Trophoblast cell (in vitro differentiated cells and primary cell): Measurements from ENCODE around the gene CENPP.

Source experiments
- DNase-seq, 2 donors: peaks; one replicate each; pipeline ENCODE4 v3.0.0-alpha.2; 2016
- H2AFZ ChIP-seq: 2 replicates; pipeline ENCODE4 v1.6.1; 2013; ENCODE audit warnings: low read length, moderate library complexity, mild to moderate bottlenecking; ENCODE audit not compliant: insufficient read depth, poor library complexity
- H2AK5ac ChIP-seq: 2 replicates; pipeline ENCODE4 v1.6.1; 2013; ENCODE audit warnings: mild to moderate bottlenecking, low read length
- H2BK120ac ChIP-seq: 2 replicates; pipeline ENCODE4 v1.6.1; 2013; ENCODE audit warnings: low read length, mild to moderate bottlenecking, moderate library complexity; ENCODE audit not compliant: insufficient read depth, poor library complexity
- H2BK12ac ChIP-seq: 2 replicates; pipeline ENCODE4 v1.6.1; 2013; ENCODE audit warnings: mild to moderate bottlenecking, low read length, moderate library complexity
- H2BK5ac ChIP-seq: 2 replicates; pipeline ENCODE4 v1.6.1; 2013; ENCODE audit warnings: low read length, low read depth, moderate library complexity, mild to moderate bottlenecking; ENCODE audit not compliant: poor library complexity
- H3K14ac ChIP-seq: 2 replicates; pipeline ENCODE4 v1.6.1; 2013; ENCODE audit warnings: mild to moderate bottlenecking, low read length
- H3K18ac ChIP-seq: 2 replicates; pipeline ENCODE4 v1.6.1; 2013; ENCODE audit warnings: mild to moderate bottlenecking, low read length
- H3K23ac ChIP-seq: 2 replicates; pipeline ENCODE4 v1.6.1; 2013; ENCODE audit warnings: low read length
- H3K27ac ChIP-seq: 2 replicates; pipeline ENCODE4 v1.5.1; 2013; ENCODE audit warnings: low read depth, mild to moderate bottlenecking, inconsistent platforms, low read length, moderate library complexity
- H3K27me3 ChIP-seq: 2 replicates; pipeline ENCODE4 v1.6.1; 2013; ENCODE audit warnings: inconsistent platforms, mild to moderate bottlenecking, low read length, moderate library complexity; ENCODE audit not compliant: insufficient read depth
- H3K36me3 ChIP-seq, 2 experiments: 1 replicate in 1 of 2; 2 replicates in 1 of 2; pipeline ENCODE4 v1.6.1; 2013; ENCODE audit warnings: low read length in 2 of 2, mild to moderate bottlenecking in 2 of 2, moderate library complexity in 1 of 2; ENCODE audit not compliant: insufficient read depth in 2 of 2, control insufficient read depth in 1 of 2
- H3K4ac ChIP-seq: 2 replicates; pipeline ENCODE4 v1.6.1; 2013; ENCODE audit warnings: low read depth, mild to moderate bottlenecking, low read length, moderate library complexity
- H3K4me1 ChIP-seq, 2 experiments: 1 replicate in 1 of 2; 2 replicates in 1 of 2; pipeline ENCODE4 v1.6.1; 2013; ENCODE audit warnings: low read length in 2 of 2, mild to moderate bottlenecking in 2 of 2, moderate library complexity in 1 of 2; ENCODE audit not compliant: insufficient read depth in 2 of 2, control insufficient read depth in 1 of 2
- H3K4me2 ChIP-seq: 2 replicates; pipeline ENCODE4 v1.6.1; 2013; ENCODE audit warnings: inconsistent platforms, mild to moderate bottlenecking, low read length, moderate library complexity
- H3K4me3 ChIP-seq: 2 replicates; pipeline ENCODE4 v1.5.1; 2013; ENCODE audit warnings: mild to moderate bottlenecking, low read depth, low read length, inconsistent platforms
- H3K79me1 ChIP-seq: one replicate; pipeline ENCODE4 v1.6.1; 2013; ENCODE audit warnings: low read length
- H3K79me2 ChIP-seq: 2 replicates; pipeline ENCODE4 v1.6.1; 2013; ENCODE audit warnings: low read length, mild to moderate bottlenecking; ENCODE audit not compliant: control insufficient read depth, insufficient read depth, poor library complexity
- H3K9ac ChIP-seq: 2 replicates; pipeline ENCODE4 v1.6.1; 2013; ENCODE audit warnings: mild to moderate bottlenecking, low read length
- H3K9me3 ChIP-seq: 2 replicates; pipeline ENCODE4 v1.6.1; 2013; ENCODE audit warnings: low read depth, mild to moderate bottlenecking, control low read depth, inconsistent platforms, low read length; ENCODE audit not compliant: insufficient read depth
- H4K12ac ChIP-seq: 2 replicates; pipeline ENCODE4 v1.6.1; 2013; ENCODE audit warnings: low read depth, mild to moderate bottlenecking, low read length, moderate library complexity
- H4K8ac ChIP-seq: 2 replicates; pipeline ENCODE4 v1.6.1; 2013; ENCODE audit warnings: low read depth, mild to moderate bottlenecking, low read length, moderate library complexity
- H4K91ac ChIP-seq: one replicate; pipeline ENCODE4 v1.6.1; 2013; ENCODE audit warnings: low read depth, mild to moderate bottlenecking, low read length, moderate library complexity
- WGBS: extraction: QIAGEN DNeasy Blood & Tissue Kit; methylation state at CpG from one replicate; pipeline ENCODE4 v1.1.7; 2013; ENCODE audit warnings: missing lambda C conversion rate; ENCODE audit not compliant: insufficient read length, insufficient coverage; ENCODE audit errors: extremely low coverage; 5-methylcytosine and 5-hydroxymethylcytosine counted together

Gene CENPP

DNA sequence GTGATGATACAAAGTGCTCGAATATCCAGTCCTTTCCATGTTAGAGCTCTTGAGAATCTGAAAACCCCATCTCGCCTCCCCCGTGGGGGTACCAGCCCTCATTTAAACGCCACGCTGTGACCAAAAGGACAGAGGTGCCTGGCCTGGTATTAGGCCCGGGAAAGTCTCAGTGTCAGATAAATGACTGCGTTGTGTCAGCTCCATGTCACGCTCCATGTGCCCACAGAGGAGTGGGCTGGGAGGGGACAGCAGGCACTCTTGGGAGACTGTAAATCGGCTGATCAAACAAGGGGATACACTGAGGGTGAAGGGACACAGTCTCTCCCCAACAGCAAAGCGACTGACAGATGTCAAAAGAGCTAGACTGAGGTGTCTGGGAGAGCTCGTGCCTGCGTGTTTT lies 275.7 kb downstream of the CENPP start:
- peaks cover 6 to 13% of the 10 kb centered on the region in 2 experiments for H3K4me1 ChIP-seq
- peak overlapping the region; percentile 8 for H3K14ac ChIP-seq
- H2BK120ac ChIP-seq, result peak overlapping the region; percentile 41
- H3K27me3 ChIP-seq, result no peaks in the 10 kb centered on the region
- peak overlapping the region; percentile 36 for H2BK5ac ChIP-seq
- no CpG with 5 or more reads among the region's 12 CpGs for WGBS
- peak overlapping the region; percentile 46 for H2BK12ac ChIP-seq
- H2AFZ ChIP-seq, result no peak overlapping the region
- no peak overlapping the region for H3K4me2 ChIP-seq
- H3K4ac ChIP-seq, result no peak overlapping the region
- no peak for DNase-seq
- H3K27ac ChIP-seq, result peak overlapping the region; percentile 1
- H3K4me3 ChIP-seq, result no peak overlapping the region
- H4K12ac ChIP-seq, result no peak overlapping the region
- peaks cover 2% of the 10 kb centered on the region for H3K79me1 ChIP-seq
- no peaks in the 10 kb centered on the region for H3K36me3 ChIP-seq
- H3K23ac ChIP-seq, result no peak overlapping the region
- peaks cover 3% of the 10 kb centered on the region for H3K9me3 ChIP-seq
- H3K79me2 ChIP-seq, result no peaks in the 10 kb centered on the region
- H3K18ac ChIP-seq, result no peak overlapping the region
- H4K91ac ChIP-seq, result no peak overlapping the region
- H2AK5ac ChIP-seq, result peak overlapping the region; percentile 52
- H4K8ac ChIP-seq, result no peak overlapping the region
- H3K9ac ChIP-seq, result no peak overlapping the region

DNA sequence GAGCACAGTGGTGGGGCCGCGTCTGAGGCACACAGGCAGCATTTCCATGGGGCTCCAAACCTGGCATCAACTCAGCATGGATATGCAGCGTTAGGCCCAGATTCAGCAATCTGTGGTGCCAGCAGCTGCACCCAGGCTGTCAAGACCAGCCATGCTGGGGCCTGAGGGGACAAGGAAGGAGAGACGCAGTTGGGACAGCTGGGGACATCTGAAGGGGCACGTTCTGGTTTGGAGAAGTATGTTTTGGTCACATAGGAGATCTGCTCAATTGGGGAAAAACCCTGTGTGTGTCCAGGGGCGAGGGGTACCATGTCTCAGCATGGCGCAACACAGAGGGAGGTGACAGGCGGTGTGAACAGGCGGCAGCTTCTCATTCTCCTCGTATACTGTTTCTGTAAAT lies 276.7 kb downstream of the CENPP start:
- Histone ChIP-seq H3K9me3 (peaks cover 3% of the 10 kb centered on the region), H3K79me1 (peaks cover 2% of the 10 kb centered on the region), H3K27me3 (no peaks in the 10 kb centered on the region), H2AFZ (no peak overlapping the region), H3K4ac (no peak overlapping the region), H2BK5ac (no peak overlapping the region), H3K36me3 (no peaks in the 10 kb centered on the region), H3K23ac (no peak overlapping the region), H4K91ac (no peak overlapping the region), H2BK12ac (no peak overlapping the region), H3K79me2 (no peaks in the 10 kb centered on the region), H3K9ac (no peak overlapping the region), H3K27ac (no peak overlapping the region), H2AK5ac (no peak overlapping the region), H2BK120ac (no peak overlapping the region), H3K4me3 (no peak overlapping the region), H4K8ac (no peak overlapping the region), H4K12ac (no peak overlapping the region), H3K18ac (no peak overlapping the region), H3K4me2 (no peak overlapping the region), H3K14ac (no peak overlapping the region), H3K4me1 (peaks cover 6 to 13% of the 10 kb centered on the region in 2 experiments)
- WGBS, result no CpG with 5 or more reads among the region's 10 CpGs
- DNase-seq, result no peak

DNA sequence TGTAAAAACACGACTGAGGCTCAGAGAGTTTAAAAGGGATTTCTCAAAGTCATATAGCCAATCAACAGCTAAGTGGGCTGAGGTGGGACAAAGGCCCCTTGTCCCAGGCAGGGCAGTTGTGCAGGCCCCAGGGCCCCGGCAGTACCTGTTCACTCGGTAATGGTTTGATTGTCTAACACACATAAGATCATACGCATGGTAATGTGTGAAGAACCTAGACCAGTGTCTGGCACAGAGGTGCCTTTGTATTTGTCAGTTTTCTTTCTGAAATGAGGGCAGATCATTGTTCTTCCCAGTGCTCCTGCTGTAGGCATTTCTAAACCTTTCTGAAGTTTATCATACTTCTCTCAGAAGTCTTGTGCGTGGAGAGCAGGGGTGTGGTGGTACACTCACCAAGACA lies 277.3 kb downstream of the CENPP start:
- WGBS, result no CpG with 5 or more reads among the region's 5 CpGs

DNA sequence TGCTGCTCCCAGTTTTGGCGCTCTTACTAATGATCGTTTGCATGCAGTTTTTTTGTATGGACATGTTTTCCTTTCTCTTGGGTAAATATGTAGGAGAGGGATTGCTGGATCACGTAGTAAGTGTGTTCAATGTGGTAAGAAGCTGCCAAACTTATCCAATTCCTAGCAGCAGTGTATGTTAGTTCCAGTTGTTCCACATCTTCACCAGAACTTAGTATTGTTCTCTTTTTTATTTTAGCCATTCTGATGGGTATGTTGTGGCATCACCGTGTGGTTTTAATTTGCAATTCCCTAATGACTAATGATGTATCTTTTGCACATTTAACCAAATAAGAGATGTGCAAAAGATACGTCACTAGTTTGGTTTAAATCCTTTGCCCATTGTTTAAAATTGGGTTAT lies 278.2 kb downstream of the CENPP start:
- DNase-seq, result no peak
- Histone ChIP-seq H3K23ac (no peak overlapping the region), H4K12ac (no peak overlapping the region), H3K4me3 (no peak overlapping the region), H3K27me3 (no peaks in the 10 kb centered on the region), H3K27ac (no peak overlapping the region), H2BK5ac (no peak overlapping the region), H3K79me2 (no peaks in the 10 kb centered on the region), H3K4ac (no peak overlapping the region), H3K14ac (no peak overlapping the region), H3K9ac (no peak overlapping the region), H3K79me1 (peaks cover 2% of the 10 kb centered on the region), H4K8ac (no peak overlapping the region), H3K4me2 (no peak overlapping the region), H3K4me1 (peaks cover 6 to 13% of the 10 kb centered on the region in 2 experiments), H3K36me3 (no peaks in the 10 kb centered on the region), H3K9me3 (peaks cover 3% of the 10 kb centered on the region), H3K18ac (no peak overlapping the region), H2AK5ac (no peak overlapping the region), H2BK120ac (no peak overlapping the region), H2BK12ac (no peak overlapping the region), H4K91ac (no peak overlapping the region), H2AFZ (no peak overlapping the region)
- WGBS, result no CpG with 5 or more reads among the region's 5 CpGs

More for the DNA sequence above, 277.3 kb downstream of the CENPP start:
- Histone ChIP-seq H3K4ac (no peak overlapping the region), H4K91ac (no peak overlapping the region), H4K8ac (no peak overlapping the region), H3K27me3 (no peaks in the 10 kb centered on the region), H2BK5ac (no peak overlapping the region), H2BK12ac (no peak overlapping the region), H3K27ac (no peak overlapping the region), H3K14ac (no peak overlapping the region), H3K9me3 (peaks cover 3% of the 10 kb centered on the region), H3K4me1 (peaks cover 6 to 13% of the 10 kb centered on the region in 2 experiments), H2AFZ (no peak overlapping the region), H2BK120ac (no peak overlapping the region), H3K9ac (no peak overlapping the region), H2AK5ac (no peak overlapping the region), H3K79me2 (no peaks in the 10 kb centered on the region), H4K12ac (no peak overlapping the region), H3K18ac (no peak overlapping the region), H3K23ac (no peak overlapping the region), H3K4me2 (no peak overlapping the region), H3K79me1 (peaks cover 2% of the 10 kb centered on the region), H3K4me3 (no peak overlapping the region), H3K36me3 (no peaks in the 10 kb centered on the region)
- DNase-seq, result no peak
